Skeletal muscle tissue (tissue), 4 donors: ENCODE measurements around the gene NCAPH2. TPM values are rescaled to one million over a fixed set of nuclear protein-coding genes. Genes with fewer than 3 reads are reported as not detected.
A peak's percentile ranks its signal among the peaks of the same experiment; 100 is the strongest.
"Not testable (repeated sequence)": the region's sequence is repeated elsewhere in the genome, so short reads cannot be mapped to it uniquely, and the experiment has no call there.

Experiments used
- H3K27ac ChIP-seq: one replicate; pipeline ENCODE4 v1.7.0; 2013; ENCODE audit warnings: mild to moderate bottlenecking, low read depth, low read length, inconsistent platforms
- H3K27me3 ChIP-seq, 3 donors: one replicate each; pipeline ENCODE4 v1.7.0; 2013; ENCODE audit warnings: low read length in 3 of 3; ENCODE audit not compliant: control insufficient read depth in 3 of 3, insufficient read depth in 3 of 3
- H3K36me3 ChIP-seq, 3 donors: one replicate each; pipeline ENCODE4 v1.7.0; 2013; ENCODE audit warnings: low read length in 3 of 3; ENCODE audit not compliant: control insufficient read depth in 3 of 3, insufficient read depth in 3 of 3
- H3K4me1 ChIP-seq, 3 donors: one replicate each; pipeline ENCODE4 v1.7.0; 2013; ENCODE audit warnings: low read length in 3 of 3, mild to moderate bottlenecking in 3 of 3; ENCODE audit not compliant: control insufficient read depth in 3 of 3, insufficient read depth in 3 of 3
- H3K4me3 ChIP-seq, 3 donors: one replicate each; pipeline ENCODE4 v1.7.0; 2013; ENCODE audit warnings: low read length in 3 of 3
- H3K9ac ChIP-seq, 3 donors: one replicate each; pipeline ENCODE4 v1.7.0; 2013; ENCODE audit warnings: low read length in 3 of 3, mild to moderate bottlenecking in 3 of 3, moderate library complexity in 2 of 3, low read depth in 1 of 3
- H3K9me3 ChIP-seq, 3 donors: one replicate each; pipeline ENCODE4 v1.7.0; 2013; ENCODE audit warnings: low read length in 3 of 3; ENCODE audit not compliant: control insufficient read depth in 3 of 3
- total RNA-seq: library from RNA; depleted of rRNA; stranded (reverse); fragments of >200 nt; gene quantifications from one replicate; pipeline ENCODE4 v1.2.3, GENCODE V29; 2014
- donor health status: Osteomylitis.

The NCAPH2 gene
- total RNA-seq, 1 donor from 2014 or later, result 34.4 TPM

DNA sequence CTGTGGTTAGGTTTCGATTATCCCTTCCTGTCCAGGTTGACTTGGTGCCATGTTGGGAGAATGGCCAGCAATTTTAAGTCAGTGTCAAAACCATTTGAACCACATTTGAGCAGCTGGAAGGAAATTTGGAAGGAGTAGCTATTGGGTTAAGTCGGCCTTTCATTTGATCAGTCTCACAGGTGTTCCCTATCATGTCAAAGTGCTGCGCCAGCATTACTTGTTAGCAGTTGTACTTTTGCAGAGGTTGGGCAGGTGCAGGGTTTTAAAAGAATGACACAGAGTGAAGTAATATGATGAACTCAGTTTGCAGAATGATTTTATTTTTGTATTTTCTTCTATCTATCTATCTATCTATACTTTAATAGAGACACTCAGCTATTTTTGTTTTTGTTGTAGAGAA lies 28.2 kb downstream of the NCAPH2 start:
- H3K9me3 ChIP-seq, result no peaks in the 10 kb centered on the region
- no peaks in the 10 kb centered on the region for H3K36me3 ChIP-seq
- H3K9ac ChIP-seq, result no peak overlapping the region
- H3K4me1 ChIP-seq, result peaks cover under 1 to 19% (median 11%) of the 10 kb centered on the region in 3 donors
- no peak overlapping the region for H3K4me3 ChIP-seq
- peaks cover 13 to 28% (median 24%) of the 10 kb centered on the region in 3 donors for H3K27me3 ChIP-seq
- H3K27ac ChIP-seq, result no peak overlapping the region

DNA sequence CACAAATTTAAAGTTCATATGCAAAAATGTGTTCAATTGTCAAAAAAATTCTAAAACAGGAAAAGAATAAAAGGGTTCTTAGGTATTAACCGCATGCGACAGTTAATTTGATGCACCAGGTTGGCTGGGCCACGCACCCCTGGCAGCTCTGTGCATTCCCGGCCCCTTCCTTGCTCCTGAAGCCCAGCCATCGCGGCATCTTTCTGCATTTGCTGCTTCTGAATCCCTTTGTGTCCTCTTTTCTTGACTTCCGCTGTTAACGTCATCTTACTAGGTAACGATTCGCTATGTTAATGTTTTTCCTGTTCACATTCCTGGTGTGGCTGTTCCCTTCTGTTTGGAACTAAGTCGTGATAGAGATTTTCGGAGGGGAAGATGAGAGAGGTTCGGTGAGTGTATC lies 29.7 kb downstream of the NCAPH2 start:
- H3K9ac ChIP-seq, result no peak overlapping the region
- H3K9me3 ChIP-seq, result no peaks in the 10 kb centered on the region
- H3K27me3 ChIP-seq, result peaks cover 2 to 19% (median 18%) of the 10 kb centered on the region in 3 donors
- no peak overlapping the region for H3K4me3 ChIP-seq
- peak overlapping the region; percentile 91 for H3K27ac ChIP-seq
- no peaks in the 10 kb centered on the region for H3K36me3 ChIP-seq
- peaks cover 0 to 12% (median 3%) of the 10 kb centered on the region in 3 donors for H3K4me1 ChIP-seq

- no peak overlapping the region for H3K9ac ChIP-seq
- H3K4me1 ChIP-seq, result peaks cover 5 to 24% (median 8%) of the 10 kb centered on the region in 3 donors
- peak overlapping the region; percentile 91 for H3K27ac ChIP-seq
- H3K36me3 ChIP-seq, result no peaks in the 10 kb centered on the region
- no peak overlapping the region for H3K4me3 ChIP-seq
- H3K27me3 ChIP-seq, result peaks cover 7 to 19% (median 18%) of the 10 kb centered on the region in 3 donors
- no peaks in the 10 kb centered on the region for H3K9me3 ChIP-seq
Measured at GRCh38 chr22:50540381-50540780, 32.4 kb downstream of the NCAPH2 start.

DNA sequence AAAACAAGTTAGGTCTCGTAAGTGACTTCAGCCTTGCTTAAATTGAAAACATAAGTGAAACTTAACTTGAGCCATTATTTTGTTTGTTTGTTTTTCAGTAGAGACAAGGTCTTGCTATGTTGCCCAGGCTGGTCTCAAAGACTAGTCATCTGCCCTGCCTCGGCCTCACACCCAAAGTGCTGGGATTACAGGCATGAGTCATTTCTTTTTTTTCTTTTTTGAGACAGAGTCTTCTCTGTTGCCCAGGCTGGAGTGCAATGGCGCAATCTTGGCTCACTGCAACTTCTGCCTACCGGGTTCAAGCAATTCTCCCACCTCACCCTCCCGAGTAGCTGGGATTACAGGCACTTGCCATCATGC lies 33.6 kb downstream of the NCAPH2 start:
- Histone ChIP-seq H3K4me1 (peaks cover 5 to 24% (median 8%) of the 10 kb centered on the region in 3 donors), H3K27me3 (peaks cover 20 to 32% (median 31%) of the 10 kb centered on the region in 3 donors), H3K27ac (peak overlapping the region; percentile 5)
- not testable (repeated sequence) for H3K9me3 ChIP-seq, H3K4me3 ChIP-seq, H3K9ac ChIP-seq, H3K36me3 ChIP-seq

DNA sequence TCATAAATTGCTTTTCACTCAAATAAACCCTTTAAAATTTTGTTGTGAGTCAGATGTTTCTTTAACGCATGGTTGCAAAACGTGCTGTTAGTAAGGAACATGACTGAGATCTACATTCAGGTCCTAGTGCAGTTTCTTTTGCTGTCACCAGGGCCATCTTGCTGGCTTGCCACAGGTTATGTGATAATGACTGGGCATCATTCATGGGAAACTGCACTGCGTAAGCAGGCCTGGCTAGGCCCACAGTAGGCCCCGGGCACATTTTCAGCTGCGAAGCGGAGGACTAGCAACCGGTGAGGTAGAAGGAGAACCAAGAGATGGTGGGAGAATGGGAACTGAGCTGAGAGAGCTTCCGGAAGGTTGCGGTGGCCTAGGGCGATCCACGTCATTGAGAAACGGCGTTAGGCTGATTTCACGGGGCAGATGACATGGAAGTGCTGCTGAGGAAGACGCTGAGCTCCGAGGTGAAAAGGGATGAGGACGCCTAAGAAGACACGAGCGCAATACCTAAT lies 34.4 kb downstream of the NCAPH2 start:
- Histone ChIP-seq H3K36me3 (no peaks in the 10 kb centered on the region), H3K27ac (peak overlapping the region; percentile 52), H3K4me3 (no peak overlapping the region), H3K9ac (no peak overlapping the region), H3K9me3 (no peaks in the 10 kb centered on the region), H3K27me3 (peaks cover 28 to 37% (median 34%) of the 10 kb centered on the region in 3 donors), H3K4me1 (peaks cover 5 to 24% (median 8%) of the 10 kb centered on the region in 3 donors)

- Histone ChIP-seq H3K4me1 (peaks cover 5 to 17% (median 6%) of the 10 kb centered on the region in 3 donors), H3K36me3 (no peaks in the 10 kb centered on the region), H3K4me3 (peak overlapping the region in 1 of 3 donors; percentile 56)
Measured at GRCh38 chr22:50544078-50544745, 36.2 kb downstream of the NCAPH2 start.

GRCh38 chr22:50544746-50545253 lies 36.8 kb downstream of the NCAPH2 start:
- Histone ChIP-seq H3K36me3 (no peaks in the 10 kb centered on the region), H3K4me1 (peaks cover 5 to 16% (median 5%) of the 10 kb centered on the region in 3 donors), H3K9me3 (no peaks in the 10 kb centered on the region), H3K27me3 (peaks cover 47 to 53% (median 49%) of the 10 kb centered on the region in 3 donors), H3K9ac (peak overlapping the region in 1 of 3 donors; percentile 54), H3K4me3 (no peak overlapping the region), H3K27ac (no peak overlapping the region)

More at GRCh38 chr22:50544078-50544745, 36.2 kb downstream of the NCAPH2 start:
- Histone ChIP-seq H3K9ac (peak overlapping the region; percentile 38 to 54 (median 43)), H3K9me3 (no peaks in the 10 kb centered on the region), H3K27me3 (peaks cover 43 to 49% (median 43%) of the 10 kb centered on the region in 3 donors), H3K27ac (no peak overlapping the region)

DNA sequence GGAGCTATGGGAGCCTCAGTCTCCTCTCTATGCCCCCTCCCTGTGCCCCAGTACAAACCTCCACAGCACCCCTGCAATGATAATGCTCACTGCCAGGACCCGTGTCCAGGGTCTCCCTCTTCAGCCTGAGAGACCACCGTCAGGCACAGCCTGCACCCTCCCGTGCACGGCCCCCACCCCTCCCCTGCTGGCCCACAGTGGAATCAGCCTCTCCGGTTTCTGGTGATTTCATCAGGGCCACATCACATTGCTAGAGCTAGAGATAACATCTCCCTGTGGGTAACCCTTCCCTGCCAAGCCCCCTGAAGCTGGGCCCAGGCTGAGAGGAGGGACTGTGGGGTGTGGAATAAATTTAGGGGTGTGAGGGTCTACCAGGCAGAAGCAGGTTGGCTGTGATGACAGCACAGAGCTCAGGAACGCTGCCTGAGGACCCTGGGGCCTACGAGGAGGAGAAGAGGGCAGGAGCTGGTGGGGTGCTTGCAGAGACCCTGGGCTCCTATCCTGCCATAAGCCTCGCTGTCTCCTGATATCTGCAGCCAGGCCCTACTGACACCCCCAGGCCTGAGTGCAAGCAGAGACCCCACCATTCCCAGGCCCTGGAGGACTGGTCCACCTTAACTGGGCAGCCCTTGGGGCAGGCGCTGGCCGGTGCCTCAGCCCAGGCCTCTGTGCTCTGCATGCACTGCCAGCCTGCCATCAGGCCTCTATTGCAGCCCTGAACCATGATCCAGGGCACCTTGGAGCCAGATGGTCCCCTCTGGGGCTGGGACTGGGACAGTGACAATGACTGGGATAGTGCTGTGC lies 37.7 kb downstream of the NCAPH2 start, which contains the start of gene KLHDC7B:
TSS of gene KLHDC7B (plus strand) at position 378 of the 804 bp plus-strand sequence. CDS start at position 723, 345 bp downstream.
- no peak within 1 kb of the TSS for H3K27ac ChIP-seq
- no peak within 1 kb of the TSS for H3K4me3 ChIP-seq
- no peaks in the 10 kb centered on the region for H3K9me3 ChIP-seq
- H3K9ac ChIP-seq, result no peak within 1 kb of the TSS
- peaks cover 5 to 16% (median 5%) of the 10 kb centered on the region in 3 donors for H3K4me1 ChIP-seq
- H3K27me3 ChIP-seq, result peaks cover 53 to 61% (median 54%) of the 10 kb centered on the region in 3 donors
- no peaks in the 10 kb centered on the region for H3K36me3 ChIP-seq

DNA sequence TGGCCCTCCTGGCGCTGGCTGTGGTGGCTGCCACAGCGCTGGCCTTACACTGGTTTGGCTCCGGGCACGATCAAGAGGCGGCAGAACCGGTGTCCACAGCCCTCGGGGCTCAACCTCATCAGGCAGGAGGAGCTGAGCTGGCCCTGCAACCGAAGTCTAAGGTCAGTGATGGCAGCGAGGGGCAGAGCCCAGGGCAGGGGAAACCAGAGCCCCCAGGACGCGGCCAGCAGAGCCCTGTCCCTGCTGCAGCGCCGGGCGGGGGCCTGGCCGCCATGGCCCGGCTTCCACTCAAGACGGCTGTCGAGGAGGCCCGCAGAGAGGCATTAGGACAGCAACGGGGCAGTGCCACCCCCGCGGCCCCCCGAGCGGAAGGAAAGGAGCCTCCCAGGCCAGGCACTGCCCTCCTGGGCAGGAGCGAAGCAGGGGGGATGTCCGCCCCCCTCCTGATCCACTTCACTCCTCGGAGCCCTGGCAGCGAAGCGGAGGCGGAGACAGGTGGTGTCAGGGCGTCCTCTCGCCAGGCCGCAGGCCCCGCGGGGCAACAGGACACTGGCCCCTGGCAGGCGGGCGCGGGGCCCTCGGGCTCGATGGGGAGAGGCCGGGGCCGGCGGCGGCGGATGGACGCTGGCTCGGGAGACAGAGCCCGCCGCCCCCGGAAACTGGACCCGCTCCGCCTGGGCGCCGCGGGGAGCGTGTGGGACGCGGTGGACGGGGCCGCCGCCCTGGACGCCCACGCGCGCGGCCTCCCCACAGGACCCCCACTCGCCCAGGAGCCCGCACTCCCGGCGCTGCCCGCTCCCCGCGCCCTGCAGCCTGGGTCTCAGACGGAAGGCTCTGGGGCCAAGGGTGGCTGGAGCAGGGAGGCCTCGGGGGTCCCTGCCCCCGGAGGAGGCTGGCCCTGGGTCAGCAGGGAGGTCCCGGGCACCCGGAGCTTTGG lies 38.6 kb downstream of the NCAPH2 start:
- Histone ChIP-seq H3K27me3 (peaks cover 54 to 69% (median 59%) of the 10 kb centered on the region in 3 donors), H3K4me1 (peaks cover 5 to 16% (median 5%) of the 10 kb centered on the region in 3 donors), H3K4me3 (no peak overlapping the region), H3K9me3 (no peaks in the 10 kb centered on the region), H3K36me3 (no peaks in the 10 kb centered on the region), H3K27ac (no peak overlapping the region), H3K9ac (no peak overlapping the region)
